Activated T-helper 9 cell treated with anti-CD3 and anti-CD28 coated beads, Interleukin-2, amount 50 U/mL, for 16 hours (primary cell): Measurements from ENCODE around the gene UBE2Z.
A peak's percentile ranks its signal among the peaks of the same experiment; 100 is the strongest.
"Not testable (repeated sequence)": the region's sequence is repeated elsewhere in the genome, so short reads cannot be mapped to it uniquely, and the experiment has no call there.

Source experiments
- DNase-seq: peaks from one replicate; pipeline ENCODE4 v3.0.0-alpha.2; 2020; ENCODE audit warnings: low read depth

The UBE2Z gene

DNA sequence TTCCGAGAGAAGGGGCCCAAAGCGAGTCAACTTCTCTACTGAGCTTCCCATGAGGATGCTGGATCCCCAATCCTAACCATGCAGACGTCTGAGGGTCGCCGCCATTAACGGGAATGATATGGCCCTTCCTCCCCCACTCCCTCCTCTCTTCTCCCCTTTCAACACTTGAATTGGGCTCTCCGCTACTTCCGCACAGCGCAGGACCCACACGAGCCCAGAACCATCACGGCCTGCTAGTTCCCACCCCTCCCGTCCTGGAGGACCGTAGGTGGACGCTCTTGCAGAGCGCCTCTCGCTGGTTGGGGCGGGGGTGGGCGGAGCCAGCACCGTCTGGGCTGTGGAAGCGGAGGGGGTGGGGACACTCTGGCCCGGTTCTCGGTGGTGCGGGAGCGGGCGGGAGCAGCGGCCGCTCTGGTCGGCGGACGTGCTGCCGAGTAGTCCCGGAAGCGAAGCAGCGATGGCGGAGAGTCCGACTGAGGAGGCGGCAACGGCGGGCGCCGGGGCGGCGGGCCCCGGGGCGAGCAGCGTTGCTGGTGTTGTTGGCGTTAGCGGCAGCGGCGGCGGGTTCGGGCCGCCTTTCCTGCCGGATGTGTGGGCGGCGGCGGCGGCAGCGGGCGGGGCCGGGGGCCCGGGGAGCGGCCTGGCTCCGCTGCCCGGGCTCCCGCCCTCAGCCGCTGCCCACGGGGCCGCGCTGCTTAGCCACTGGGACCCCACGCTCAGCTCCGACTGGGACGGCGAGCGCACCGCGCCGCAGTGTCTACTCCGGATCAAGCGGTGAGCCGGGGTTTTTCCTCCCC lies at the start of gene UBE2Z:
UBE2Z (plus strand) TSS at position 361 of the 797 bp plus-strand sequence; CDS start at position 458, 97 bp downstream.
- peak; percentile 86 for DNase-seq

DNA sequence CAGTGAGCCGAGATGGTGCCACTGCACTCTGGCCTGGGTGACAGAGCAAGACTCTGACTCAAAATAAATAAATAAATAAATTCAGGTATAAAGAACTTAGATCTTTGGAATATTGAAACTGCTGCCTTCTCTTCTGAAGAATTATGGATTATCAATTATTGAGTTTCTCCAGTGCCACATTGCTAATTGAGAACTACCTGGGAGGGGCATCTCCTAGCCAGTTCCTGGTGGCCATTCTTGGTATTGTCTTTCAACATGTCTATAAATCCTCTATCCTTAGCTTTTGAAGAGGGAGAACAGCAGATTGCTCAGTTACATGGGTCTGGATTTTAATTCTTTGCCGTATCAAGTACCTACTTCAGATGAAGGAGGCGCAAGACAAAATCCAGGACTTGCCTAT lies 48.2 kb upstream of the UBE2Z start:
- no peak for DNase-seq

DNA sequence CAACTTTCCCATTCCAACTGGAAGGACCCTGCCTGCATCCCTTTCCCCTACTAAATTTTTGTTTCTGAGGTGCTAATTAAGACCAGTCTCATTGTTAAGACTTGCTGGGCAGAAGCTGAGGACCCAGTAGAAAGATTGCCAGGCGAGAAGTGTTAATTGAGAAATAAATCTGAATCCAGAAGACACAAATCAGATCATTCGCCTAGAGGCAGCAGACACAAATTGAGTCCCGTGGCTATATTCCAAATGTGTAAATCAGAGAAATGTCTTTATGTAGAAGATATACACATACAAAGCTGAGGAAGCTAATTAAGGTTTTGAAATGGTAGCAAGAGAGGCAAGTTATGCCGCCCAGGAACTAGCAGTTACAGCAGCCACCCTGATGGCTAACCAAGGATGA lies 47.8 kb upstream of the UBE2Z start:
- no peak for DNase-seq

DNA sequence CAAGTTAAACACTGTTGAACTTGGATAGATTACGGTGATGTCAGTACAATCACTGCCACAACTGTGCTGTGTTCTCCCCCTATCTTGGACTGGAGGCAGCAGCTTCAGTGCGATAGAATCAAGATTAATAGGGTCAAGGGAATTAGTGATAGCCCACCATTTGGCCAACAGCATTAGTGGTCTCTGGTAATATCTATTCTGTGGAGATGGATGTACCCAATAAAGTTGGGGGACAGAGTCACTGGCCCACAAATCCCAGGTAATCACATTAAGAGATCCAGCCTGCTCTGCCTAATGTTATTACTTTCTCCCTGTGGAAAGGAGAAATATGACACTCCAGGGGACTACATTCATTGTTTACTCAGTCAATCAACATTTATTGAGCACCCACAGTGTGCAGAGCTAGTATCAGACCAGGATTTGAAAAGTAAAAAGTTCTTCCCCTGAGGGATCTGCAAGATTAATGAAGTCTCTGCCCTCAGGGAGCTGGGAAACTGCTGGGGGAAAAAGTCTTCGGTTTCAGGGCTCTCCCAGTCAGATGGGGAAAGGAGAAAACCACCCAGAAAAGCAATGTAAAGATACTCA lies 39.2 kb upstream of the UBE2Z start:
- no peak for DNase-seq

DNA sequence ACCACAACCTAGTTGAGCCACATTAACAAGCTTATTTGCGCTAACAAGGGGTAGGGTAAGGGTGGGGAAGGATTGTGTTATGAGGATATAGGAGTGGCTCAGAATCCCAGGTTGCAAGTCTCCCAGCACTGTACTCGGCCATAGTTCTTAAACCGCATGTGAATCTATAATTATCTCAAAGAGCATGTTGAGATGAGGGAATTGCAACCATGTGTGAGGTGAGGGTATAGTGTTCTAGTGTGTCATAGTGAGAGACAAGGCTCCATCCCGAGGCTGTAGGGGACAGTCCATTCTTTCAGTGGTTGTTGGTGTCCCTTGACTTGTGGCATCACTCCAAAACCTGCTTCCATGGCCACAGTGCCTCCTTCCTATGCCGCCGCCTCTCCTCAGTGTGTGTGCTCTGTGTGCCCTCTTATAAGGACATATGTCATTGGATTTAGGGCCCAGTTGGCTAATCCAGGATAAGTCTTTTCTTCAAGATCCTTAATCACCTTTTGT lies 38.3 kb upstream of the UBE2Z start:
- DNase-seq: no peak

DNA sequence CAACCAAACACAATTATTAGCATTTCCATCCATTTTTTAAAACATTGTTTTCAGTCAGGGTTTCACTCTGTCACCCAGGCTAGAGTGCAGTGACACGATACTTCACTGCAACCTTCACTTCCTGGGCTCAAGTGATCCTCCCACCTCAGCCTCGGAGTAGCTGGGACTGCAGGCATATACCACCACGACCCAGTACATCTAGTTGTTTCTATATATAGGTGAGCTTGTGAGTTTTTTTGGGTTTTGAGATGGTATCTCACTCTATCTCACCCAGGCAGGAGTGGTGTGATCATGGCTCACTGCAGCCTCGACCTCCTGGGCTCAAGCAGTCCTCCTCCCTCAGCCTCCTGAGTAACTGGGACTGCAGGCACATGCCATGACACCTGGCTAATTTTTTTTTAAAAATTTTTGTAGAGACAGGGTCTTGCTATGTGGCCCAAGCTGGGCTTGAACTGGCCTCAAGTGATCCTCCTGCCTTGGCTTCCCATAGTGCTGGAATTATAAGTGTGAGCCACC lies 37.1 kb upstream of the UBE2Z start:
- DNase-seq: no peak

DNA sequence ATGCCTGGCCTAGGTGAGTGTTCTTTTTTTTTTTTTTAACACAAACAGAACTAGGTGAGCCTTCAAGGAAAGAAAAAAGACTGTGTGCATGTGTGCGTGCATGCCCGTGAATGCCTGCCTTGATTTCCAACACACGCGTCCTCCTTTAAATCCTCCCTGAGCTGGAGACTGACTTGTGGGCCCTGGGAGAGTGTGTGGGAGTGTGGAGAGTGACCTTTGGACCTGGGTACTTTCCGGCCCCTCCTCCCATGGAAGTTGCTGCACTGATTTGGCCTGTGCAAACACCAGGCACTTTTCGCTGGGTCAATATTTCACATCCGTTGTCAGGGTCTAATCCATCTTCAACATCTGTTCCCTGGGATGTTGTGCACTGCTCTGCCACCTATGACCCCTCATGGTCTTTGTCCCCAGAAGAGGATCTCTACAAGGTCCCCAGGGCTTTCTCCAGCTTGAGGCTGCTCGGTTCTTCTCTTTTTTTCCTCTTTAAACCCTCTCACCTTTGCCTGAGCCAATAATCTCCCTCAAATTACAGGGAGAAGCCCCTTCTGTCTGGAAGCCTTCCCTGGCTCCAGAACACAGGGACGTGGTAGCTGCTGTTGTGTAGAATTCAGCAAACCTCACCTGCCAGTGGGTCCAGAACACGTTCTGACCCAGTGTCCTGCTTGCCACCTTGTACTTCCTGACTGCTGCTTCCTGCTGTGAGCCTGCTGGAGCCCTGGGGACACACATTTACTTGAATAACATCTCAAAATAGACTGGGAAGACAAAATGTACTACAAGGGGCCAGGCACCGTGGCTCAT lies 36.5 kb upstream of the UBE2Z start:
- DNase-seq: no peak

DNA sequence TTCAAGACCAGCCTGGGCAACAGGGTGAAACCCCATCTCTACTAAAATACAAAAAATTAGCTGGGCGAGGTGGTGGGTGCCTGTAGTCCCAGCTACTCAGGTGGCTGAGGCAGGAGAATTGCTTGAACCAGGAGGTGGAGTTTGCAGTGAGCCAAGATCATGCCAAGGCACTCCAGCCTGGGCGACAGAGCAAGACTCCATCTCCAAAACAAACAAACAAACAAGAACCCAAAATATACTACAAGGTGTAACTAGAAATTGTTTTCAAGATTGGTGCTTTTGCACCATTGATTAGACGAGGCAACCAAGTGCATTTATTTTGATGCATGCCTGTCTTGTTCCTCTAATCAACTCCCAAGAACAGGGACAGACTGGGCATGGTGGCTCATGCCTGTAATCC lies 35.8 kb upstream of the UBE2Z start:
- not testable (repeated sequence) for DNase-seq

DNA sequence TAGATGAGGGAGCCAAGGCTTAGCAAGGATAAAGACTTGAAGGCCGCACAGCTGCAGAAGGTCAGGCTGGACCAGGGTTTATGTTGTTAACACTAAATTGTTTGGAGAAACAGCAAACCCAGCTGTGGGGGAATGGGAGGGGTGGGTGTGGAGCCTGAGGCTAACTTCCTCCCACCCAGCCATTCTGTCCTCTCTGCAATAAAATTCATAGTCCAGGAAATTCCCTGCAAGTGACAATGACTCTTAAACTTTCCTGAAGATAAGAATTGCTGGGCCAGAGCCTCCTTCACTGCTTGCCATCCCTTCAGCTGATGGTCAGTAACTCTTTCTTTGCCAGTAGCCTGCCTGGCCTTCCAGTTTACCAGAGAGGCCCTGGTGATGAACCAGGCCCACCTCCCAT lies 35.0 kb upstream of the UBE2Z start:
- DNase-seq: no peak

DNA sequence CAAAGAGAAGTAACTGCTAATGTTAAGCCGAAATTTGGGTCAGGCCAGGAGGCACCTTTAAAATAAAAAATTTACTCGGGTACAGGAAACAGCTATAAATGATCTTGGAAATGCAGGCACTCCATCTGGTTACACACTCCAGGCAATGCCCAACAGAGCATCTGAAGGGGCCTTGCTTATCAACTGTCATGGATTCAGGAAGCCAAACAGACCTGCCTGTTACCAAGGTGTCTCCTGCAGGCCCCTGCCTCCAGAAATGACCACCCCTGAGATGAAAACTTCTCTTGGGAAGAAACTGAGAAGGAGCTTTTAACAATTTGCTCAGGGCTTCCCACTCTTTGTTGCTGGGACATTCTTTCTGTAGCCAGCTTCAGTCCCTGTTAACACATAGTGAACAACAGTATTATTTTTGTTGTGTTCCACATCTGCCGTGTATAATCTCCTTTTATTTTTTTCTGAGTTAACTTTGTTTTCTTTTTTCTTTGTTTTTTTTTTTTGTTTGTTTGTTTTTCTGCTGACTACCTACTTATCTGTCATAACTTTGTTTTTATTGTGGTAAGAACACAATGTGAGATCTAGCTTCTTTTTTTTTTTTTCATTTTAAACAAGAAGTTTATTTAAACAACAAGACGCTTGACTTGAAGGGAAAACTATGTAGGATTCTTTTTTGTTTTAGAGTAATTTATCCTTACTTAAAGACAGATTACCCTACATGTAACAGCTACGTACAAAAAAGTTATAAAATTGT lies 34.3 kb upstream of the UBE2Z start:
- DNase-seq: no peak

DNA sequence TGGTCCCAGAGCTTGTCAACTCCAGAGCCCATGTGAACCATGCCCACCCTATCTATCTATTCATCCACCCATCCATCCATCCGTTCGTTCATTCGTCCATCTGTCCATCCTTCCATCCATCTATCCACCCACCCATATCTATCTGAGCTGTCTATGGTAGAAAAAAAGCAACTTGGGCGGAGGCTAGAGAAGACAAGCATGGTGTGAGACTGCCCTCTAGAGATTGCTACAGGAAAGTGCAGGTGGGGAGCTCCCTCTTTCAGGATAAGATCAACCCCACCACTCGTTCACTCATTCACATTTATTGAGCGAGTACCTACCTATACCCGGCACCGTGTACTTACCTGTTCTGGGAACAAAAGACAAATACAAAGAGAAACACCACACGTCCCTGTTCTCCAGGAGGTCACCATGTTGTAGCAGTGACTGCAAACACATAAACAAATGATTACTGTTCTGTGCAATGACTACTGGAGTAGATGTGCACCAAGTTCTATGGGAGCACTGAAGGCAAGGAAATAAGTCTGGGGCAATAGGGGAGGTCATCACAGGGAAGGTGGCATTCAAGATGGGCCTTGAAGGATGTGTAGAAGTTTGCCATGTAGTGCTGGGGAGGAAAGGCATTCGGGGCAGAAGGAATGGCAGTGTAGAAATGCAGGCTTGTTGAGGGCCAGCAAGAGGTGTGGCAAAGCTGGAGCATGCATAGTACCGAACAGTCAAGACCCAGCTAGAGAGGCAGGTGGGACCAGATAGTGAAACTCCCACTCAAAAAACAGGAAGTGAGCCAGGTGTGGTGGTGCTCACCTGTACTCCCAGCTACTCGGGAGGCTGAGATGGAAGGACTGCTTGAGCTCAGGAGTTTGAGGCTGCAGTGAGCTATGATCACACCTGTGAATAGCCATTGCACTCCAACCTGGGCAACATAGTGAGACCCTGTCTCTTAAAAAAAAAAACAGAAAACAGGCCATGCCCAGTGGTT lies 29.0 kb upstream of the UBE2Z start:
- DNase-seq: peak; percentile 27

DNA sequence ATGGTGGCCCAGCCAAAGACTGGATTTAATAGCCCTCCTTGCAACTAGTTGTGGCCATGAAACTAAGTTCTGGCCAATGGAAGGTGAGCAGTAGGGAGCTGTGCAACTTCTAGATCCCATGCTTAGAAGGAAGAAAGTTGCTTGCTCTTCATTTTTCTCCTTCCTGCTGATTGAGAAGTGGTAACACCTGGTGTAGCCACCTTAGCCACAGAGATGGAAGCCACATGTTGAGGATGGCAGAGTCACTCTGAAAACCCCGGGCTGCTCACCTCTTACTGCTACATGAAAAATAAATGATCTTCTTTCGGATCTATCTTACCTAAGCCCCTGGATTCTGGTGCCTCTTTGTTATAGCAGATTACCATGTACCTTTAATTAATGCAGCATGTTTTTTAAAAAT lies 25.9 kb upstream of the UBE2Z start:
- DNase-seq: no peak

DNA sequence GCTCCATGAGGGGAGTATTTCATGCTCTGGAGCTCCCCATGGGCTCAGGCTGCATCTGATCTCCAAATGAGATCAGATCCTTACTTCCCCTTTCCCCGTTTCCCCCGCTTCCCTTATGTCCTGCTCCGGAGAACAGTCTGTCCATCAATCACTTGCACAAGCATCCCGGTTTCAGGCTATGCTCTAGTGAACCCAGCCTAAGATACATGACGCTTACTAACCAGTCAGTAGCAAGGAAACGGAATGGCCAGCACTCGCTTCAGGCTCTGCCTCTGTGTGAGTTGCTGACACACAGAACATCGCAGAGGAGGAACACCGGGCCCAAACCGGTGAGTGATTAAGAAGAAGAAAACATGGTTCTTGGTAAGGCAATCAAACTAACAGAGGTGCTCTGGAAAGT lies 25.0 kb upstream of the UBE2Z start:
- DNase-seq: no peak

DNA sequence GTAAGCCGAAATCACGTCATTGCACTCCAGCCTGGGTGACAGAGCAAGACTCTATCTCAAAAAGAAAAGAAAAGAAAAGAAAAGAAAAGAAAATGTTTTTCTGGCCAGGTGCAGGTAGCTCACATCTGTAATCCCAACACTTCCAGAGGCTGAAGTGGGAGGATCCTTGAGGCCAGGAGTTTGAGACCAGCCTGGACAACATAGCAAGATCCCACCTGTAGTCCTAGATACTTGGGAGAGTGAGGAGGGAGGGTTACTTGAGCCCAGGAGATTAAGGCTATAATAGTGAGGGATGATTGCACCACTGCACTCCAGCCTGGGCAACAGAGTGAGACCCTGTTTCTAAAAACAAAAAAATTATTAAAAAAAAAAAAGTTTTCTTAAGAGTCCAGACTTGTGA lies 18.1 kb upstream of the UBE2Z start:
- no peak for DNase-seq

DNA sequence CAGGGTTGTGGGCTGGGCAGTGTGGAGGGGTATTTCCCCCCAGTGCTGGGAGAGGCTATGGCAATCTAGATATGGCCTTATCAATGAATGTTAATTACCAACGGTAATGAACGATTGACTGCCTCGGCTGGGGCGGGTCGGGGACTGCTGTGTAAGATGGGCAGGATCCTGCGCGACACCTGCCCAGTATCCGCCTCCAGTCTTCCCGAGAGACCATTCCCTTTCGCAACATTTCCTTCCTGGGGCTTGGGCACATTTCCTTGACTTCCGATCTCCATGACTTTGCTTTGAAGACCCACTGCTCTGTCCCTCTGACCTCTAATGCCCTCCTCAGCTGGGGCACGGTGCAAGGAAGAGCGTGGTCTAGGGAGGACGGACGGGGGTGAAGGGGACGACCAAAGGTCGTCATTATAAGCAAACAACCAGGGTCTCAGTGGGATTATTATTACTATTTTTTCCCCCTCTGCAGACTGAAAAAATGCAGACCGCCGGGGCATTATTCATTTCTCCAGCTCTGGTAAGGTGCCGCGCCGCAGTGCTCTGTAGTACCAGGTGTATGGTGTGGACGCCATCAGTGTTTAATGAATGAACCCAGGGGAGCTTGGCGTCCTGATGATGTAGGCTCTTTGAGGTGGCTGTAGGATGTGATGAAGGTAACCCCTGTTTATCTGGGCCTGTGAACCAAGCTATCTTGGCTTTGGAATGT lies 15.1 kb upstream of the UBE2Z start:
- no peak for DNase-seq

DNA sequence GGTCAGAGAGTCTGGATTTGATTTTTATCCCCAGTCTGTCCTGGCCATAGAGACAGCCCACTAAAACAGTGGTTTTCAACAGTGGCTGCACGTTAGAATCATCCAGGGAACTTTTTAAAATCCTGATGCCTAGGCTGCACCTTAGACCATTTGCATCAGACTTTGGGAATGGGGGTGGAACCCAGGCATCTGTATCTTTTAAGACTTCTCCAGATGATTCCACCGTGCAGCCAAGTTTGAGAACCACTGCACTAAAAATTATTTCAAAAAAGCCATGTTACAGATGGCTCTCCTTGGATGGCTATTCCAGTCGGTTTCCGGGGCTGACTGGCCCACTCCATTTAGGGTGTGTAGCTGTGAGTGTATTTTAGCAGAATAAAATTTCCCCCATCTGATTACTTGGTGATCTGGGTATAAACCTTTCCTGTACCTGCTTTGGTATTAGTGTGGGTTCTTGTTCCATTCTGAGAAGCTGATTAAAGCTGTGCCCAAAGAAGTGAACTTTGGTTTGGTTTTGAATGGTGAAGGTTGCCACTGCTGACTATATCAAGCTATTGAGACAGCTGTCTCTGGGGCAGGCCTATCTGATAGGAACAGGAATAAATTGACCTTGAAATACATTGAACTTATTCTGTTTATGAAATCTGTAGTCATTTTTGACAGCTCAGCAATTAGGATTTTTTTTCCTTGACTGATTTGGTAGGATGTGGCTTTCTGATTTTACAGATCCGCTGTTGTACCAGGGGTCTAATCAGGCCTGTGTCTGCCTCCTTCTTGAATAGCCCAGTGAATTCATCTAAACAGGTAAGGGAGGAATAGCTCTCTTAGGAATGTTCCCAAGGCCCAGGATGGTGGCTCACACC lies 14.3 kb upstream of the UBE2Z start:
- DNase-seq: no peak

DNA sequence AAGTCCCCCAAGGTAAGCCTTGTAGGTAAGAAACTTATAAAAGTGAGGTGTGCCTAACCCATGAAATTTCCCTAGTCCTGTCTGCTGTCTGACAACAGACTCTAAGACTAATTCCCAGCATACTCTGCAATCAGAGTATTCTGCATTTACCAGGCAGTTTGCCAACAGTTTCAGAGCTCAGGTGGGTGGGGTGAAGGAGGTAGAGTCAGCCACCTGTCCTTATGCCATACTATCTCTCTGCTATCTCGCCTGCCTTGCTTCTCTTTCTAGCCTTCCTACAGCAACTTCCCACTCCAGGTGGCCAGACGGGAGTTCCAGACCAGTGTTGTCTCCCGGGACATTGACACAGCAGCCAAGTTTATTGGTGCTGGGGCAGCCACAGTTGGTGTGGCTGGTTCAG lies 13.3 kb upstream of the UBE2Z start:
- DNase-seq: no peak

DNA sequence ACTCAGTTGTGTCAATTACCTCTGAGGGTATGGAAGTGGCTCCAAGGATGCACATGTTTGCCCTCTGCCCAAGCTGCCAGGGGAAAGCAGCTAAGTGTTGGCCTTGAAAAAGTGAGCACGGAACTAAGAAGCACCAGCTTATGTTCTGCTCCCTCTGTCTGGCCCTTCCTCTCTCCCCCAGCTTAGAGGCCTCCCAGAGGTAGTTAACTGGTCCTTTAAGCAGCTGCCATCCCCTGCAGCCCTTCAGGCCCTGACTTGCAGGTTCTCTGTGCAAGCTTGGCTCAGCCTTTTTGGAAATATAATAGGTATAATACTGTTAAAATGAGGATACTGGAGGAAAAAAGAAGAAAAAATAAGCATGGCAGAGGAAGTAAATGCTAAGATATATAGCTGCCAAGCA lies 7.0 kb upstream of the UBE2Z start:
- no peak for DNase-seq

DNA sequence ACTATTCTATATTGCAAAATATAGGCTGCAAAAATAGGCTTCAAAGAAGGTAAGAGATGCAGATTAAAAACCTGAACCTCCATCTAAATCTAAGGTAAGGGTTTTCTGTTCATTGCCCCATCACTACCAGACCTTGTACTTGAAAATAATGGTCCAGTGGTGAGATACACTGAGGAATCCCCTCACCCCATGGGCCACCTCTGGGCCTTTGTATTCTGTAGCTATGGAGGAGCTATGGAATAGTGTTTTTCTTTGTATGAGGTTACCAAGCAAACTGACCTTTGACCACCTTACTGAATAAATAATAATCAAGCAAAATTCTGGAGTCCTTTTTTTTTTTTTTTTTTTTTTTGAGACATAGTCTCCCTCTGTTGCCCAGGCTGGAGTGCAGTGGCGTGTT lies 4.8 kb upstream of the UBE2Z start:
- no peak for DNase-seq
